DMS 273 (cell line): ENCODE results near the gene MIA2.
"Not testable (repeated sequence)": the region's sequence is repeated elsewhere in the genome, so short reads cannot be mapped to it uniquely, and the experiment has no call there.

Experiments used
- DNase-seq: peaks from one replicate; lab custom pipeline; 2025; ENCODE audit not compliant: unreplicated experiment; lab: John Stamatoyannopoulos, UW

Gene MIA2

DNA sequence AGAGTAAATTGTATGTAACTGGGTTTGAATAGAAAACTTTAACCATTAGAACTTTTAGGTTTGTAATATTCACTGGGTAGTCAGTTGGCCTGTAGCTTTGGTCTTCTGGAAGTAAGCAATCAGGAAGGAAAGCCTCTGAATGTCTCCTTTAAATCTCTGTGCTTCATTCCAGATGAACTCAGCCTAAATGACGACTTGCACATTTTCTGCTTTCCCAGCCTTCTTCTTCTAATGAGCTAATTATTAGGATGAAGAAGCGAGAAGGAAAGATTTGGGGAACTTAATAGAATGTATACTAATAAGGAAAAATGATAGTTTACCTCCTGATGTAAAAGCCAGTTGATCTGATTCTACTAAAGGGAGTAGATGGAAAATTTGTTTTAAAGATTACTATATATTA is 90.4 kb downstream of the MIA2 start:
- no peak for DNase-seq

DNA sequence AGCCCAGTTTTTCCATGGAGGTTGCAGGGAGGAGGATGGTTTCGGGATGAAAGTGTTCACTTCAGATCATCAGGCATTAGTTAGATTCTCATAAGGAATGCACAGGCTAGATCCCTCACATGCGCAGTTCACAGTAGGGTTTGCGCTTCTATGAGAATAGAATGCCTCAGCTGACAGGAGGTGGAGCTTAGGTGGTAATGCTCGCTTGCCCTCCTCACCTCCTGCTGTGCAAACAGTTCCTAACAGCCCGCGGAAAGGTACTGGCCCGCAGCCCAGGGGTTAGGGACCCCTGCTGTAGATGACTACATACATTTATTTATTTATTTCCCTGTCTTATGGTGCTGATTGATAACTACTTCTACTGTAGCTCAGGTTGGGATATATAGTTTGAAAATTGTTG is 105.3 kb downstream of the MIA2 start:
- DNase-seq: peak; percentile 26

DNA sequence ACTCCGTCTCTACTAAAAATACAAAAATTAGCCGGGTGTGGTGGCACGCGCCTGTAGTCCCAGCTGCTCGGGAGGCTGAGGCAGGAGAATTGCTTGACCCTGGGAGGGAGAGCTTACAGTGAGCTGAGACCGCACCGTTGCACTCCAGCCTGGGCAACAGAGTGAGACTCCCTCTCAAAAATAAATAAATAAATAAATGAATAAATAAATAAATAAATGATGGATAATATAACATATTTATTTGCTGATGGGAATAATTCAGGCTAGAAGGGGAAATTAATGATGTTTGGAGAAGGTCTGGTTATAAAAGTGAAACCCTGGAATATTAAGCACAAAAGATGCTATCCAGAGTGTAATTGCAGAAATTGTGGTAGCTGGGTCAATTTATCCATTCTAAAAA is 107.4 kb downstream of the MIA2 start:
- not testable (repeated sequence) for DNase-seq

DNA sequence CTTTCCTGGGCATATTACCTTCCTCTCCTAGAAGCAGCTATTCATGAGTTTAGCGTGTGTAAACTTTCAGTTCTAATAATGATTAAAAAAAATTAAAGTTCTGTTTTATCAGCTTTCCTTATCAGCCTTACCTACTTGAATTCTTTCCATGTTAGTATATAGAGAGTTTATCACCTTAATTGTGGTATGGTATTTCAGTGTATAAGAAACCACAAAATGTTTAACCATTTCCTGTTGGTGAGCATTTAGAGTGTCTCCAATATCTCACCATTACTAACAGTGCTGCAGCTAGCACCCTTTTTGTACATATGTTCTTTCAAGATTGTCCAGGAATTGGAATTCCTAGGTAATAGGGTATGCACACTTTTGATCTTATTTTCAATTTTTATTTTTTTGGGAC is 109.1 kb downstream of the MIA2 start:
- no peak for DNase-seq

DNA sequence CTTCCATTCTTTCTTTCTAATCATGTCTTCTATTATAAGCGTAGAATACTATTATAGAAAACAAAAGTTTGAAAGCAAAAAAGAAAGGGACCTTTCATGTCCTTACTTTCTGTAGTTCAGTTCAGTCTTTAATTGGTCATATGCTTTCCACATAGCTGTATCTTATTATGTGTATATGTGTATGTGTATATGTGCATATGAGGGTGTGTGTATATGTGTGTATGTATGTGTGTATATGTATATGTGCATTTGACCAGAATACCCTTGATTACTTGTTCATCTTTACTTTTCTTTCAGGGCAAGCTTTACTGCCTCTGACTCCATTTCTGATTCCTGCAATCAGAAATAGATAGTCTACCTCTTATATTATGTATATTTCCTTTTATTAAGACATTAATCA is 109.9 kb downstream of the MIA2 start:
- no peak for DNase-seq

DNA sequence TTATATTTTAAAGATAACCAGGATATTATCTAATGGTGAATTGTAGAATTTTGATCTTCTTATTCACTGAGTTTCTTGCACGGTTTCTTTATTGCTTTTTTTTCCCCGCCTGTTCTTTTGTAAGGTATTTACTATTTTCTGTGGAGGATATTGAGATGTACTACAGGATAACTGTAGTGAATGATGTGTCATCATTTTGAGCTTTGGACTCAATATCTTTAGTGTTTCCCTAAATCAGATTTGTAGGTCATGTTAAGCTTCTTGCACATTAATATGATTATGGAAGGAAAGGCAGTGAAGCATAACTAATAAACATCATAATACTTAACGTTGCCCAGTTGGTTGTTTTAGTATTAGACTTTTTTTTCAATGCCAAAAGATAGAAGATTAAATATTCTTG is 117.2 kb downstream of the MIA2 start:
- no peak for DNase-seq

DNA sequence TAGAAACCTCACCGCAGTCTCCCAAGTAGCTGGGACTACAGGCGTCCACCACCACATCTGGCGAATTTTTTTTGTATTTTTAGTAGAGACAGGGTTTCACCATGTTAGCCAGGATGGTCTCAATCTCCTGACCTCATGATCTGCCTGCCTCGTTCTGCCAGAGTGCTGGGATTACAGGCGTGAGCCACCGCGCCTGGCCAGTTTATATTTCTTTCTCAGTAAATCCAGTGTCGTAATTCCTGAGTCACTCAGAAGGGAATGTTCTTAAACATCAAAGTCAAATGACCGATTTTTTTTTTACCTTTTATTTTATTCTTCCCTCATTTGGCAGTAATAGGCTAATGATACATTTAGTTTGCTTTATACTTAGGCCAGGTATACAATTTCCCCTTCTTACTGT is 118.0 kb downstream of the MIA2 start:
- no peak for DNase-seq

DNA sequence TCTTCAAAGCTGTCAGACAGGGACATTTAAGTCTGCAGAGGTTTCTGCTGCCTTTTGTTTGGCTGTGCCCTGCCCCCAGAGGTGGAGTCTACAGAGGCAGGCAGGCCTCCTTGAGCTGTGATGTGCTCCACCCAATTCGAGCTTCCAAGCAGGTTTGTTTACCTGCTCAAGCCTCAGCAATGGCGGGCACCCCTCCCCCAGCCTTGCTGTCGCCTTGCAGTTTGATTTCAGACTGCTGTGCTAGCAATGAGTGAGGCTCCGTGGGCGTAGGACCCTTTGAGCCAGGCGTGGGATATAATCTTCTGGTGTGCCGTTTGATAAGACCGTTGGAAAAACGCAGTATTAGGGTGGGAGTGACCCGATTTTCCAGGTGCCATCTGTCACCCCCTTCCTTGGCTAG is 125.4 kb downstream of the MIA2 start:
- DNase-seq: not testable (repeated sequence)

DNA sequence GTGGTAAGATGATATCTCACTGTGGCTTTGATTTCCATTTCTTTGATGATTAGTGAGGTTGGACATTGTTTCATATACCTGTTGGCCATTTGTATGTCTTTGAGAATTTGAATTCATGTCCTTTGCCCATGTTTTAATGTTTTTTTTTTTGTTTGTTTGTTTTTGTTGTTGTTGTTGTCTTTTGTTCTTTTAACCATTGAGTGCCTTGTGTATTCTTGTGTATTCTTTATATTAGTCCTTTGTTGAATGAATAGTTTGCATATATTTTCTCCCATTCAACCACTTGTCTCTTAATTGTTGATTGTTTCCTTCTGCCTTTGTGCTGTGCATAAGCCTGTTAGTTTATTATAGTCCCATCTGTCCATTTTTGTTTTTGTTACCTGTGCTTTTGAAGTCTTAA is 126.6 kb downstream of the MIA2 start:
- DNase-seq: no peak

DNA sequence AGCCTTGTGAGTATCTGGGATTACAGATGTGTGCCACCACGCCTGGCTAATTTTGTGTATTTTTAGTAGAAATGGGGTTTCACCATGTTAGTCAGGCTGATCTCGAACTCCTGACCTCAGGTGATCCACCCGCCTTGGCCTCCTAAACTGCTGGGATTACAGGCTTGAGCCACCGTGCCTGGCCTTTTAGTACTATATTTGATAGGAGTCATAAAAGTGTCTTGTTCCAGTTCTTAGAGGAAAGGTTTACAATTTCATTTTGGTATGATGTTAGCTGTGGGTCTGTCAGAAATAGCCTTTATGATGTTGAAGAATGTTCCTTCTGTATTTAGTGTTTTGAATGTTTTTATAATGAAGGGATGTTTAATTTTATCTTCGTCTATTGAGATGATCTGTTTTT is 127.8 kb downstream of the MIA2 start:
- DNase-seq: not testable (repeated sequence)

DNA sequence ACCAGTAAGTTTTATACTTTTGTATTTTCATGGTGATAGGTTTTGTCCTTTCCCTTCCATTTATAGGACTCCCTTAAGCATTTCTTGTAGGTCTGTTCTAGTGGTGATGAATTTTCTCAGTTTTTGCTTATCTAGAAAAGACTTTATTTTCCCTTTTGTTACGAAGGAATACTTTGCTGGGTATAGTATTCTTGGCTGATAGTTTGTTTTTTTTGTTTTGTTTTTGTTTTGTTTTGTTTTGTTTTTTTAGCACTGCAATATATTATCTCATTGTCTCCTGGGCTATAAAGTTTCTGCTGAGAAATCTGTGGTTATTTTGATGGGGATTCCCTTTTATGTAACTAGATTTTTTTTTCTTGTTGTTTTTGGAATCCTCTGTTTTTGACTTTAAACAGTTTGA is 130.8 kb downstream of the MIA2 start:
- DNase-seq: no peak

DNA sequence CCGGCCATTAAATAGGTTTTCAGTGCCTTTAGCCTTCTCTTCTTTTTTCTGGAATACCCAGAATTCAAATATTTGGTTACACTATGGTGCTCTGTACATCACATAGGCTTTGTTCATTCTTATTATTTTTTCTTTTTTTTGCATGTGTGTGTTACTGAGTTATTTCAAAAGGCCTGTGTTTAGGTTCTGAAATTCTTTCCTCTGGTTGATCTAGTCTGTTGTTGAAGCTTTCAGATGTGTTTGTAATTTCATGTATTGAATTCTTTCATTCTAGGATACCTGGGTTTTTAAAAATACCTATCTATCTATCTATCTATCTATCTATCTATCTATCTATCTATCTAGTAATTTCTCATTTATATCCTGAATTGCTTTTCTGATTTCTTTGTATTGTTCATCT is 131.6 kb downstream of the MIA2 start:
- DNase-seq: no peak

DNA sequence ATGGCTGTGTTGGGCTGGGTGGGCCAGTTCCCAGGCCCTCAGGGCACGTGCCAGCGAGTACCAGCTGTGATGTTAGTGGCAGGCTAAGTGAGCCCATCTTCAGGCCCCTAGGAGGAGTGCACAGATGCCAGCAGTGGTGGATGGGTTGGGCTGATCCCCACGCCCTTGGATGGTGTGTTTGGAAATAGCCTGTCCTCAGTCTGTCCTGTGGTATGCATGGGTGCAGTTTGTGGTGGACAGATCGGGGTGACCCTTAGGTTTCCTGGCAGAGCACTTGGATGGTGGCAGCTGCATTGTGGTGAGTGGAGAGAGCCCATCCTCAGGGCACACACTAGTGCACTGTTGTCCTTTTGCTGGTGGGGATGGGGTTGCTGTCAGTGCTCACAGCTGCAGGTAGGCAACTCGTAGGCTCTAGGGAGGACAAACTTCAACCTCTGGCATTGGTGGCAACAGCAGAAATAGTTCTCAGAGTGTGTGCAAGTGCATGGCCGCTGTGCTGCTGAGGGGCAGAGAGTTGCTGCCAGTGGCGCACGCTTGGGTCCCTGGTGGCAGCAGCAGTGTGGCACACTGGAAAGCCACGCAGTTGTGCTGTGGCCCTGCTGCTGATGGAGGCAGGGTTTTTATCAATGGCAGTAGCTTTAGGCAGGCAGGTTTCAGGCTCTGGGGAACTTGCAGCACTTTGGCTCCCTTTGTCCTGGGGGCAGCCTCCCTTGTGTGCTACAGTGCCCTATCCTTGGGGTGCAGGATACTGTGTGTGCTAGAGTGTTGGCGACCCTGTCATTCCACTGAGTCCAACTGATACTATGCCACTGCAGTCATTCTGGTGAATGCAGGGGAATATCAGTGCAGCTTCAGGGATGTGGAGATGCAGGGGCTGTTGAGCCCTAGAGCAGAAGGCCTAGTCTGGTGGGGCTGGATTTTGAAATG is 133.0 kb downstream of the MIA2 start:
- no peak for DNase-seq

DNA sequence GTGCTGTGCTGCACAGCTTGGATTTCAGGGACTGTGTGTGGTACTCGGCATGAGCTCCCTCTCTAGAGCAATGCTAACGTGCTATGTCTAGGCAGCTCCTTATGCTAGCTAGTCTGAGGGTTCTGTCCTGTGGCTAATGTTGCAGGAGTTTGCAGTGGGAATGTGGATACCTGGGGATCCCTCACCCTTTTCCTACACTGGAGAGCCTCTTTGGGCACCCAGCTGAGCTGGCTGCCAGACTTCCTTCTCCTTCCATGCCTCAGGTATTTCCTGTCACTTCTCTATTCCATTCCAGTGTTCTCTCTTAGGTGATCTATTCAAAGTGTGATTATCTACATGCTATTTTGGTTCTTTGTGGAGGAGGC is 133.7 kb downstream of the MIA2 start:
- no peak for DNase-seq

DNA sequence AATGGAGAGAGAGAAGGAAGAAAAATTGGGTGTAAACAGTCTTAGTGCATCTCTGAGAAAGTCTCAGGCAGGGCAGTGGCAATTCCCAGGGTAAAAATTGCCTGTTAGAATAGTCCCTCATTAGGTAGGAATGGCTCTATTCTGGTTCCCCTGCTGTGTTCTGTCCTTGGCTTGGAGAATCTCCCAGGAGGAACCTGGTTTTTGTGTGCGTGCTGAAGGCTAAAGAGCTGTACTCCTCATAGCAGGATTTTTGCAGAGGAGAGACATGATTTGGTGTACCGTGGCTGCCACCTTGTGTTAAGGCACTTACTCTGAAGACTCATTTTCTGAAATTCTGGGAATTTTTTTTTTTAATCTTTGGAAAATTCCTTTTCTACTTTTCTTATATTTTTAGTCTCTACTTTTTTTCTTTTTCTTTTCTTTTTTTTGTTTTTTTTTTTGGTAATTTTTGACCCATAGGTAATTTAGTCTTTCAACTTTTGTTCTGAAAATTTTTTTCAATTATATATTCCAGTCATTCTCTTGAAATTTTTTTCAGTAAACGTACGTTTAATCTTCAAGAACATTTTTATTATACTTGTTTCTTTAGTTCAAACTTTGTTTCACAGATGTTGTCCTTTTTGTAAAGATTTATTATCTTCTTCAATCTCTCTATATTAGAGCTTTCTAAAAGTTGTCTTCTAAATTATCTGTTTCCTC is 134.7 kb downstream of the MIA2 start:
- DNase-seq: peak; percentile 79

DNA sequence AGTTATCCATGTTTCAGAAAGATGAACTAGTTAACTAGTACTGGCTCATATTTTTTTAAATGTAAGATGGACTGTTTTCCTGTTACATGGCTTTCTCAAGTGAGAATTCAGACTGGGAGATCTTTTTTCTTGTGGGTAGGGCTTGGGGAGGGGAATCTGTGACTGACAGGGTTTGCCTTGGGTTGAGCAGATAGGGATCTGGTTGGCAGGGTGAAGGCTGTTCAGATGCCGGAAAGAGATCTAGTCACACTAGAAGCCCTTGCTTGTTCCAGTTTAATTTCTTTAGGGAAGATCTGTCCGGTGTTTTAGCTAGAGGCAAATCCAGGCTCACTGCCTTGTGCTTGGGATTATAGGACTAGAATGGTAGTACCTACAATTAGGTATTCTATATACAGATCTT is 135.3 kb downstream of the MIA2 start:
- no peak for DNase-seq

DNA sequence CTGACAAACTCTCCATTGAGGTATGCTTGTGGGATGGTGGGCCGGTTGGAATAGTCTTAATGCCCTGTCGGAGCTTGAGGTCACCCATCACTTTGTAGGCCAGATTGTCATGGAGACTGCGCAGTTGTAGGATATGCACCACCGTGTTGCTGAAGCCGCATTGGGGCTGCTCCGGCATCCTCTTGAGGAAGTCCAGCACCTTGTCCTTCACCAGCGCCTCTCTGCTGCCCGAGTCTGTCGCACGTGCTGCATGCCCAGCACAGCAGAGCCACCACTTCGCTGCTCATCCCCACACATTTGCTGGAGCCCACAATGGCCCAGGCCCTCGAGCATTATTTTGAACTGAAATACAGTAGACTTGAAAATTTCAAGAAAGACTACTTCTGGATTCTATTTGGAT is 136.7 kb downstream of the MIA2 start:
- no peak for DNase-seq

DNA sequence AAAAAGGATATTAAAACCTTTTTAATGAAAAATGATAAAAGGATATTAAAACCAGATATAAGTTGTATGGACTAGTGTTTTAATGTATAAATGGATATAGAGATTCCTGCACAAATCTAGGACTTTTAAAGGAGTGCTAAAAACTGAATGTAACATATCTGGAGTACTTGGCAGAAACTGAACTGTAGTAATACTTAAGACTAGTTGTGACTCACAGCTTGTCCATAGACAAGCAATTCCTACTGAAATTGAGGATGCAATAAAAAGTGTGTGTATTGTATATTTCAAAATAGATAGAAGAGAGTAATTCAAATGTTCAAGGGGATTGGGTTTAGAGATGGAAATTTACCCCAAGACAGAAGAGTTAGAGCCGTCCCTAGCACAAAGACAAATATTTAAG is 138.9 kb downstream of the MIA2 start:
- no peak for DNase-seq

DNA sequence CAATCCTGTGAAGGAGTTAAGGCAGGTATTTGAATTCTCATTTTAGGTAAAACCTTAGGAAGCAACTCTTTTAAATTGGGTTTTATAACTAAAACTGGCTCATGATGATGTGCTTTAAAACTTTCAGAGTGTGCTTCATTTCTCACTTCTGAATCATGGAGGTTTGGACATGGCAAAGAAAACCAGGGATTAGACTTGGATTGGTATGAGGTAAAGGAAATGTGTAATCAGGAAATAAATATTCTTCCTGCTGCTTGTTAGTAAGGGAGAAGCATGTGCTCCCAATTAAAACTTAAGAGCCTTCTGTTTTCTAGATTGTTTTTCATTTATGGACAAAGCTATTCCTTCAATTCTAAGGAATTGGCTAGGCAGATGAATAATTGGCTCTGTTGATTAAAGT is 141.1 kb downstream of the MIA2 start:
- DNase-seq: no peak

DNA sequence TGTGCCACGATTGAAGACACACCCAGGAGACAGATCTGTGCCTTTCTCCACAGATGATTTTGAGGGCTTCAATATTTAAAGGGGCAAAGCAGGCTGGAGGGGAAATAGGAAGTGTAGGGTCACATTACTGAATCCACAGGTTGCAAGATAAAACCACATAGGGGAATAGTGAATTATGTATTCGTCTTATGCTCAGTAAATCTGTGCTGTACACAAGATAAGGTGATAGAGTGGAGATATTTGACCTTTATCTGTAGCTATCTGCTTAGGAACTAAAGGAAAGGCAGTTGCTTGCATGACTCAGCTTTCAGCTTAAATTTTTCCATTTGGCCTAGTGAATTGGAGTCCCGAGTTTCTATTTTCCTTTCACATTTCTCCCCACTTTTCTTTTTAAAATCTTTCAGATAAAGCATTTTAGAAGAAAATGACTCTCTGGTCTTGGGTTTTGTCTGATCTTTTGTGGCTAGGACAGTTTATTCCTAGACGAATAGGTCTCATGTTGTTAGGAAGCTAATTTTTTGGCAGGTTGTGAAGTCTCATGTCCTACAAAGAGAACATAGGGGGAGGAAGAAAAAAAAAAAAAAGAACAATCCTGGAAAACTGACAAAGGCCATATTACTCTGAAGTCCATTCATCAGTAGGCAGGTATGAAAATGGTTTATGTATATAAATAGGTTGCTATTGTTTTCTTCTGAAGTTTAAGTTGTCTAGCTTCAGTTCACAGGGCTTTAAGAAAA is 143.1 kb downstream of the MIA2 start:
- DNase-seq: no peak

DNA sequence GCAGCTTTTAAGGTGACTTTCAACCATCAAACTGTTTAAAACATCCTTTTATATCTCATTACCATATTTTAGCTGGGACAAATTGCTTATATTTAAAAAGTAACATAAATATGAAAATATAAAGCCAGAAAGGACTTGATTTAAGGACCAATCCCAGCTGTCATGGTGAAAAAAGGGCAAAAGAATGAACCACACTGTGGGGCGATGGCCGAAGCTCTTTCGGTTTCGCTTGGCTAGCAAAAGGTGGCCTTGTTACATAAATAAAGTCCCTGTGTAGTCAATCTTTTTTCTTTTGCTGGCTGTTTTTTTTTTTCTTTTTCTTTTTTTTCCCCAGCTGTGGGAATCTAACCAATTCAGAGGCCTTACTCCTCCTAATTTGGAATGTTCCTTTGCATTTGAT is 147.7 kb downstream of the MIA2 start:
- DNase-seq: no peak

DNA sequence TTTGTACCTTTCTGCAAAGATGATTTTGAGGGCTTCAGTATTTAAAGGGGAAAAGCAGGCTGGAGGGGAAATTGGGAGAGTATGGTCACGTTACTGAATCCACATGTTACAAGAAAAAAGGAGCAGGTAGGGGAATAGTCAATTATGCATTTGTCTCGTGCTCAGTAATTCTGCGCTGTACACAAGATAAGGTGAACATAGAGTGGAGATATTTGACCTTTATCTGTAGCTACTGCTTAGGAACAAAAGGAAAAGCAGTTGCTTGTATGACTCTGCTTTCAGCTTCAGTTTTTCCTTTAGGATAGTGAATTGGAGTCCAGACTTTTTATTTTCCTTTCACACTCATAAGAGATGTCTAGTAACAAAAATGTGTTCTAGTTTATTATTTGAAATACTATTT is 148.7 kb downstream of the MIA2 start:
- no peak for DNase-seq
